Smooth muscle cell of the coronary artery (primary cell): ENCODE measurements around the gene MXD1. TPM values are rescaled to one million over a fixed set of nuclear protein-coding genes. Genes with fewer than 3 reads are reported as not detected.

Experiments
- total RNA-seq: library from RNA; depleted of rRNA; stranded (reverse); fragments of >200 nt; gene quantifications from 2 replicates; pipeline ENCODE4 v1.2.3, GENCODE V29; 2014; ENCODE audit warnings: low replicate concordance

The MXD1 gene
- 5.5 and 6.1 TPM in 2 replicates for total RNA-seq

GRCh38 chr2:69914950-69915945, at the start of gene MXD1:
Gene MXD1 (plus strand): TSS chr2:69915109. CDS start chr2:69915331, 222 bp downstream.

GRCh38 chr2:69893684-69894551, 21.0 kb upstream of the MXD1 start, which contains the start of gene SNRNP27:
Gene SNRNP27 (plus strand): TSS chr2:69893956. CDS start chr2:69893985, 29 bp downstream.

GRCh38 chr2:69961496-69961895, 46.6 kb downstream of the MXD1 start, which contains the start of gene ASPRV1:
Gene ASPRV1 (minus strand): TSS chr2:69961631. CDS start chr2:69961436, 195 bp downstream.

Other genes starting within 250 kb of the MXD1 start
- 48.2 and 234 TPM in 2 replicates for gene ANXA4, start 173.0 kb upstream of the MXD1 start, total RNA-seq
- gene GMCL1, start 85.4 kb upstream of the MXD1 start, total RNA-seq: 5.9 and 7.9 TPM in 2 replicates
- 15.1 and 35.6 TPM in 2 replicates for gene SNRNP27, start 21.2 kb upstream of the MXD1 start, total RNA-seq
- 0.12 and 0.15 TPM in 2 replicates for gene ASPRV1, start 46.5 kb downstream of the MXD1 start, total RNA-seq
- 21.3 and 26.5 TPM in 2 replicates for gene PCBP1, start 172.4 kb downstream of the MXD1 start, total RNA-seq